KOPT-K1 (cell line): ENCODE measurements around the gene ELFN1.

Source experiments
- H3K27ac ChIP-seq: fragments of 200-600 bp; sonication (generic); 2 replicates; pipeline ENCODE4 v1.5.1; 2016; ENCODE audit warnings: antibody characterized with exemption, mild to moderate bottlenecking, low read depth, low read length; ENCODE audit not compliant: poor library complexity, severe bottlenecking
- H3K36me3 ChIP-seq: fragments of 200-600 bp; sonication (generic); 2 replicates; pipeline ENCODE4 v1.5.1; 2017; ENCODE audit warnings: antibody characterized with exemption, mild to moderate bottlenecking, low read length, moderate library complexity; ENCODE audit not compliant: insufficient read depth
- H3K9me3 ChIP-seq: fragments of 200-600 bp; sonication (generic); 2 replicates; pipeline ENCODE4 v1.5.1; 2017; ENCODE audit warnings: antibody characterized with exemption, low read length, mild to moderate bottlenecking; ENCODE audit not compliant: insufficient read depth, poor library complexity, severe bottlenecking

Gene ELFN1

DNA sequence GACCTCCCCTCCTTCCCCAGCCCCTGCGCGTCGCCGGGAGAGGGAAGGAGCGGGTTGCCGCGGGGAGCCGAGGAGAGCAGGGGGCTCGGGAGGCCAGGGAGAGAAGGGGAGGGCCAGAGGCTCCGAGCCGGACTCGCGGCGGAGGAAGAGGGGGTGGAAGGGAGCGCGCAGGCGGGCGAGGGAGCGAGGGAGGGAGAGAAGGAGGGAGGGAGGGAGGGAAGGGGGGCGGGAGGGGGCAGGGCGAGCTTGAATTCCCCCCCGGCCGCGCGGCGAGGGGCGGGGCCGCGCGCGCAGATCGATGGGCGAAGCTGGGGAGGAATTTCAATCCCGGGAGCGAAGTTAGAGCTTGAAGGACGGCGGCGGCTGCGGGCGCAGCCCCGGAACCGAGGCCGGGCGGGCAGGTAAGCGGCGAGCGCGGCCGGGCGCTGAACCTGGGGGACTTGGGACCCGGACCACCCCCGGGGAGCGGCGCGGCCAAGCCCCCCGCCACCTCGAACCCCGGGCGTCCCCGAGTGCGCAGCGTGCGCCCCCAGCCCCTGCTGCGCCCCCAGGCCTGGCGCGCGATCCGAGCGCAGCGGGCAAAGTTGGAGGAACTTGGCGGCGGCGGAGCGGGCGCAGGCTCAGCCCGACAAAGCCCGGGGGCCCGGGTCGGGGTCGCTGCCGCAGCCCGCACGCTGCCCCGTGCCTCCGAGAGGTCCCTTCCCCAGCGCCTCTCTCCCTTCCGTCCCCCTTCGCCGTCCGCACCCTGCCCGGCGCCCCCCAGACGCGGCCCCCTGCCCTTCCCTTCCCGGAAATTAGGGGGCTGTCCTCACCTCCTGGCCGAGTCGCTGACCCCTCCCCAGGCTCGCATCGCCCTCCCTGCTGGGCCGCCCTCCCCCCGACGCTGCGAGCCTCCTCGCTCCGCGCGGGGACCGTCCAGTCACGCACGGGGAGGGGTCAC lies at the start of gene ELFN1:
ELFN1 (plus strand) TSS at position 324 of the 940 bp plus-strand sequence. CDS start 74,320 bp downstream, outside the sequence.
- Histone ChIP-seq H3K36me3 (no peaks in the 10 kb centered on the region), H3K9me3 (no peaks in the 10 kb centered on the region), H3K27ac (no peak within 1 kb of the TSS)

DNA sequence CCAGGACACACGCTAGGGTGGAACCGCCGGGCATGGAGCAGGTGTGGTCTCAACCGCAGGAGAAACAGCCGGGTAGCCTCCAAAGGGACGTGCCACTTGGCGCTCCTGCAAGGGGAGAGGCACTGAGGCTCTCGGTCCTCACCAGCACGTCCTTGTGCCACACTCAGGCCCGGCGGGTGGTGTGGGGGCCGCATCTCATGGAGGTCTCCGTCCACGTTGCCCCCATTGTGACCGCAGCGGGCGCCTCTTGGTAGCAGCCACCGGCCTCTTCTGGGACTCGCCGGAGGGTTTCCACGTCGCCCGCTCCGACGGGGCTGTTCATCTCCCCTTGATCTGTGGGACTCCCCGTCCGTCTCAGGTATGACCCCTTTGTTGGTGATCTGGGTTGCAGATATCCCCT lies 49.2 kb upstream of the ELFN1 start:
- H3K27ac ChIP-seq, result no peak overlapping the region
- no peaks in the 10 kb centered on the region for H3K36me3 ChIP-seq

DNA sequence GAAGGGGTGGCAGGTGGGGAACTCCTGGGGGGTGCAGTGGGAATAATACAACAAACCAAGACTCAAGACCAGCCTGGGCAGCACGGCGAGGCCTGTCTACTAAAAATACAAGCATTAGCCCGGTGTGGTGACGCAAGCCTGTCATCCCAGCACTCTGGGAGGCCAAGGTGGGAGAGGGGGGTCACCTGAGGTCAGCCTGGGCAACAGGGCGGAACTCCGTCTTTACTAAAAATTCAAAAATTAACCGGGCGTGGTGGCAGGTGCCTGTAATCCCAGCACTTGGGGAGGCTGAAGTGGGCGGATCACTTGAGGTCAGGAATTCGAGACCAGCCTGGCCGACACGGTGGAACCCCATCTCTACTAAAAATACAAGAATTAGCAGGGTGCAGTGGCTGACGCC lies 48.4 kb upstream of the ELFN1 start:
- no peaks in the 10 kb centered on the region for H3K36me3 ChIP-seq
- H3K9me3 ChIP-seq, result no peaks in the 10 kb centered on the region
- no peak overlapping the region for H3K27ac ChIP-seq

More for the DNA sequence above, 49.2 kb upstream of the ELFN1 start:
- H3K9me3 ChIP-seq, result no peaks in the 10 kb centered on the region

DNA sequence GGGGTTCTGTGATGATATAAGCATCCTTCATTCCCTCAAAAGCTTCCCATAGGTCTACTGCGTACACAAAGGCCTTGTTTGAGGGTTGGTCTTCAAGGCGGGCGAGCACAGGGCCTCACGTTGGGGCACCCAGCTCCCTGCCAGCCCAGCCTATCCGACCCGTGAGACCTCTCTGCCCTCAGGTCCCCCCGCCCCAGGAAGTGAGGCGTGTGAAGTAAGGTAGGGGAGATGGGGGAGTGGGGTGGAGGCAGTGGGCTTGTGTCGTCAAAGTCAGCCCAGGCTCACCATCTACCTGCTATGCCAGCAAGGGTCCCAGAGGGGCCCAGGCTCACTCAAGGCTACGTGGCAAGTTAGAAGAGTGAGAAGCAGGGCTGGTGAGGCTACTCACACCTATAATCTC lies 47.6 kb upstream of the ELFN1 start:
- no peak overlapping the region for H3K27ac ChIP-seq
- H3K36me3 ChIP-seq, result no peaks in the 10 kb centered on the region
- H3K9me3 ChIP-seq, result no peaks in the 10 kb centered on the region

DNA sequence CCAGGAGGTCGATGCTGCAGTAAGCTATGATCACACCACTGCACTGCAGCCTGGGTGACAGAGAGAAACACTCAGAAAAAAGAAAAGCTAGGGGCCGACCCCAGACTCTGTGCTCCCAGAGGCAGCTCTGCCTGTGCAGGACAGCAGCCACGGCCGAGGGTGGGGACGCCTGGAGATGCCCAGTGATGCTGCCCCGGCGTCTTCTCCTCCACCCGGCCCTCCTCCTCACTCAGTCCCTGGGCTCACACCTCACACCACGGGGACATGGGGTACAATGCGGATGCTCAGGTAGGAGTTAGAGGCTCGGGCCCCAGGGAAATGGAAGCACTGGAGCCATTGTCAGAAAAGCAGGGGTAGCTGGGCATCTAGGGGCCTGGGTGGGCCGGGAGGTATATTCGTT lies 46.3 kb upstream of the ELFN1 start:
- no peak overlapping the region for H3K27ac ChIP-seq
- H3K36me3 ChIP-seq, result no peaks in the 10 kb centered on the region
- no peaks in the 10 kb centered on the region for H3K9me3 ChIP-seq

DNA sequence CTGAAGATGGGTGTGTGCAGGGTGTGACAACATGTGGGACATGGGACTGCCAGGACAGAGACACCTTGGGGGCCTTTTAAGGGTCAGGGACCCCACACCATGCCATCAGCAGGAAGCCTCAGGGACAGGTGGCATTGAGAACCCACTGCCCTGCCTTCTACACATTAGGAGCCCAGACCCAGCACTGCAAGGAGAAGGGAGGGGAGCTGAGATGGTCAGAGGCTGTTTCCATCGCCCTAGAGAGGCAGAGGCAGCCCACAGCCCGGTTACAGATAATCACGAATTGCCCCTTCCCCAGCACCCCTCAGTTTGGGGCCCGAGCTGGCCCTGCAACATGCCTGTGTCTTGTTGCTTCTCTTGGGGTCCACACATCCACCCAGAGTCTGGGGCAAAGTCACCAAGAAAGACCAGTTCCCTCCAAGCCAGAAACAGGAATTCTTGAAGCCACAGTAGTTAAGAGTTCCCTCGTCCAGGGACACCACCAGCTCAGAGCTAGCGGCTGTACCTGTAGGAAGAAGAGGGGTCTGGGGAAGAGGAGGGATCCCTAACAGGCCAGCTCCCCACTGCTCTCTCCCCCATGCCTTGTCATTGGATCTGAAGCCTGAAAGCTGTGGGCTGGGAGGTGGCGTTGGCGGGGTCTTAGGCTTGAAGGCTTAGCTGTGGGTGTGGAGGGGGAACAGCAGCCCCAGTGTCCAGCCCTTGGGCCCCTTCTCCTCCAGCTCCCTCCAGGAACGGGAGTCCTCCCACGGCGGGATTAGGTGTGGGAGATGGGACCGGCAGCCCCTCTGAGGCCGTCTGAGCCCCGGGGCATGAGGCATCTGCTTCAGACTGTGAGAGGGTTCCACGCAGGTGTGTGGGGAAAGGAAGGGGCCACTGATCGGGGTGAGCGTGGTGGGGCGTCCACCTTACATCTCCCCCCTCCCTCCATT lies 44.8 kb upstream of the ELFN1 start:
- Histone ChIP-seq H3K27ac (no peak overlapping the region), H3K9me3 (peaks cover 7% of the 10 kb centered on the region), H3K36me3 (no peaks in the 10 kb centered on the region)

DNA sequence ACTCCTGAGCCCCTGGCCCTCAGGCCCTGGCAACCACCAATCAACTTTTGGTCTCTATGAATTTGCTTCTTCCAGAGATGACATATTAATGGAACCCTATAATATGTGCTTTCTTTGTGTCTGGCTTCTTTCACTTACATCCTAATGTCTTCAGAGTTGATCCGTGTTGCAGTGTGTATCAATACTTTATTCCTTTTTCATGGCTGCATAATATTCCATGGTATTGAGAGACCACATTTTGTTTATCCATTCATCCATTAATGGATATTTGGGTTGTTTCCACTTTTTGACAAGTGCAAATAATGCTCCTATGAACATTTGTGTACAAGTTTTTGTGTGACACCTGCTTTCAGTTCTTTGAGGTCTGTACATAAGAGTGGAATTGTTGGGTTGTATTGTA lies 43.3 kb upstream of the ELFN1 start:
- Histone ChIP-seq H3K9me3 (peaks cover 7% of the 10 kb centered on the region), H3K36me3 (no peaks in the 10 kb centered on the region), H3K27ac (no peak overlapping the region)

DNA sequence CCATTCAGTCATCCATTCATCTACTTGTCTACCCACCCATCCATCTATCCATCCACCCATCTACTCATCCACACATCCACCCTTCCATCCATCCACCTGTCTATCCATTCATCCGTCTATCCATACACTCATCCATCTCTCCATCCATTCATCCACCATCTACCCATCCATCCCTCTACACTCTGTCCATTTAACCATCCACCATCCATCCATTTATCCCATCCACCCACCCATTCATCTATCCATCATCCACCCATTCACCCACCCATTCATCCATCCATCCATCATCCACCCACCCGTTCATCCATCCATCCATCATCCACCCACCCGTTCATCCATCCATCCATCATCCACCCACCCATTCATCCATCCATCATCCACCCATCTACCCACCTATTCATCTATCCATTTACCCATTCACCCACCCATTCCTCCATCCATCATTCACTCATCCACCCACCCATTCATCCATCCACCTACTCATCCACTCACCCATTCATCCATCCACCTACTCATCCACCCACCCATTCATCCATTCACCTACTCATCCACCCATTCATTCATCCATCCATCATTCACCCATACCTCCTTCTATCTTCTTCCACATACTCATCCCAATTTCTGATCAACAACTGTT lies 39.3 kb upstream of the ELFN1 start:
- Histone ChIP-seq H3K27ac (no peak overlapping the region), H3K36me3 (no peaks in the 10 kb centered on the region), H3K9me3 (peaks cover 18% of the 10 kb centered on the region)

DNA sequence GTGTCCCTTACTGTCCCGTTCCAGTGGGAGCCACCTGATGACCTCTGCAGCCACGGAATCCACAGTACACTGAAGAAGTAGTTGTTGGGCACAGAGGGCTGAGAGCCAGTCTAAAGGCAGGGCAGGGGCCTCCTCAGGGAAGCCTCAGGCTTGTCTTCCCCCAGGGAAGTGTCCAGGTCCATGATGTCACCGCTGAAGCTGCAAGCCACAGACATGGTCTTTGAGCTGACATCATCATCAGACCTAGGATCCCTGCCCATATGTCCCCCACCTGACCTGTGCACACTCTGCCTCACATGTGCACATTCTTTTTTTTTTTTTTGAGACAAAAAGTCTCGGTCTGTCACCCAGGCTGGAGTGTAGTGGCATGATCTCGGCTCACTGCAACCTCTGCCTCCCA lies 38.4 kb upstream of the ELFN1 start:
- Histone ChIP-seq H3K27ac (no peak overlapping the region), H3K36me3 (no peaks in the 10 kb centered on the region), H3K9me3 (peaks cover 26% of the 10 kb centered on the region)

DNA sequence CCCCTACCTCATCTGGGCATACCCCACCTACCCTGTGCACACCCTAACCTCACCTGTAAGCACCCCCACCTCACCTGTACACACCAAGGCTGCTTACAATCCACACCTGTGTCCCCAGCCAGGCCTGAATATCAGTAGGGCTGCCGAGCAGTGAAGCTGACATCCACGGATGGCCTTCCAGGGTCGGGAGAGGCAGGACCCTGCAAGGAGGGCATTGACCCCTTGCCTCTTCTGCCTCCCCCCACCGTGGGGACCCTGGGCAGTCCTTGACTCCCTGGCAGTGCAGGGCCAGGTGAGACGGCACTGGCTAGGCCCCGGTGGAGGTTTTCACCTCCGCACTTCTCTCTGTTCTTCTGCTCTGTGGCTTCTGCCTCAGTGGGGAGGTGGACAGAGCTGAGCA lies 37.6 kb upstream of the ELFN1 start:
- Histone ChIP-seq H3K27ac (no peak overlapping the region), H3K9me3 (peaks cover 34% of the 10 kb centered on the region), H3K36me3 (no peaks in the 10 kb centered on the region)

DNA sequence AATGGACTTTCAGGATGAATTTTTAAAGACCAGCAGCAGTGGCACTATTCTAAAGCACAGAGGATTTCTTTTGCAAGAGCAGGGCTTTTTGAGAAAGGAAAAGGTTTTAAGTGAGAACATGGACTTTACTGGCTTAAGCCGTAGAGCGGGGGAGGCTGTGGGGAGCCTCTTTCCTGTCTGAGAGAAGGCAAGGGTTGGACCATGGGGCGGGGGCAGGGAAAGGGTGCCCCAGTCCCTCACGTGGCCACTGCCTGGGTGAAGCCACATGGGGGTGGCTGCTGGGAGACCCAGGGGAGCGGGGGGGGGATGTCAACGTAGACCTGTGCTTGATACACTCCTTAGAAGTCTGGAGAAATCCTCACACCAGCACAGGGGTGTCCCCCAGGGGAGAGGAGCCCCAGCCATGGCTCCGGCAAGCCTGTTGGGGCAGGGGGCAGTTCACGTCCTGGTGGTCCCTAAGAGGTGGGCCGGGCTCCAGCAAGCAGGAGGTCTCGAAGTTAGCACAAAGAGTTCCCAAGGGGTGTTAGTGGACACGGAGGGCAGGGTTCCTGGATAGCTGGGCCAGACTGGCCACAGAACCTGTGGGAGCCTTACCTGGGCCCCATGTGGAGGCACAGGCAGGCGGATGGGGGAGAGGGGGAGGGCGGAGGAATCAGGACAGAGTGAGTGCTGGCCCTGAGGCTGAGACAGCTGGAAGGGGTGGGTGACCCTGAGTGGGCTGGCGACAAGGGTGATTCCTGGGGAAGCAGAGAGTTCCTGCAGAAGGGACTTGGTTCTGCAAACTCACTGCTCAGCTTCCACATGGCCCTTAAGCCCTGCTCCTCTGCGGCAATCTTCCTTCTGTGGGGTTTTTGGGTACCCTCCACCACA lies 36.9 kb upstream of the ELFN1 start:
- peaks cover 41% of the 10 kb centered on the region for H3K9me3 ChIP-seq
- H3K36me3 ChIP-seq, result no peaks in the 10 kb centered on the region
- H3K27ac ChIP-seq, result no peak overlapping the region

DNA sequence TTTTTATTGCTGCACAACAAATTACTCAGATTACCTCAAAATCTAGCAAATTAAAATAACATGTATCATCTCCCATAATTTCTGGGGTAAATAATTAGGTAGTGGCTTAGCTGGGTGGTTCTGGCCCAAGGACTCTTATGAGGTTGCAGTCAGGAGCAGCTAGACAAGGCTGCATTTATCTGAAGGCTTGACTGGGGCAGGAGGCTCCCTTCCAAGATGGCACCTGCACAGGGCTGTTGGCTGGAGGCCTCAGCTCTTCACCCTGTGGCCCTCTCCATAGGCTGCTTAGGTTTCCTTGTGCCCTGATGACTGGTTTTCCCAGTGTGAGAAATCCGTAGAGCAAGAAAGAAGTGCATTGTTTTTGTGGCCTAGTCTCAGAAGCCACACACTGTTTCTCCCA lies 34.7 kb upstream of the ELFN1 start:
- Histone ChIP-seq H3K36me3 (no peaks in the 10 kb centered on the region), H3K9me3 (peaks cover 34% of the 10 kb centered on the region), H3K27ac (no peak overlapping the region)

DNA sequence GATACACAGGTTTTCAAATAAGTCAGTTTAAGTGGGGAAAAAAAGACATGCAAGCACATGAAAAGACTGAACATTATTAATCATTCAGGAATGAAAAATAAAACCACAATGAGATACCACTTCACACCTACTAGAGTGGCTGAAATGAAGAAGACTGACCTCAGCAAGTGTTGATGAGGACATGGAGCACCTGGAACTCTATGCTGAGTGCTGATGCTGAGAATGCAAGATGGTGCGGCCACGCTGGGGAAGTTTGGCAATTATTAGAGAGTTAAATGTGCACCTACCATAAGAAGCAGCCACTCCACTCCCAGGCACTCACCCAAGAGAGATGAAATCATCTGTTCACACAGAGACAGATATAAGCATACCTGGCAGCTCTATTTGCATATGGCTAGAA lies 32.9 kb upstream of the ELFN1 start:
- no peak overlapping the region for H3K27ac ChIP-seq

DNA sequence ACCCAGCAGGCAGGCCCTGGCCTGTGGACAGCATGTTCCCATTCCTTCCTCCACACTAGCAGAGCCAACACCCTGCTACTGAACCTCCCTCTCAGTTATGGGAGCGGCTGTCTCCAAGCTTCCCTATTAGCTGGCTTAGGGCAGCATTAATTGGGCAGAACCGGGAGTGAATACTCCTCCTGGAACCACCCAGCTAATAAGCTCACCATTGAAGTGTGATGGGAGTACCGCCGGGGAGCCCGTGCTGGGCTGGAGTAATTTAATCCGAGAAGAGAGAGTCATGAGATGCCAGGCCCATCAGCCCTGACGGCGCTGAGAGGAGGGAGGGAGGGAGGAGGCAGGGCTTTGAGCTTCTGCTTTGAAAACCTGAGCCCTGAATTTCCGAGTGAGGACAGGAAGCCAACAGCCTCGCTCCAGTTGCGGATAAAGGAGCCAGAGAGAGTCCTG lies 31.8 kb upstream of the ELFN1 start:
- H3K9me3 ChIP-seq, result peaks cover 34% of the 10 kb centered on the region
- H3K27ac ChIP-seq, result no peak overlapping the region
- no peaks in the 10 kb centered on the region for H3K36me3 ChIP-seq

More for the DNA sequence above, 32.9 kb upstream of the ELFN1 start:
- Histone ChIP-seq H3K36me3 (no peaks in the 10 kb centered on the region), H3K9me3 (peaks cover 34% of the 10 kb centered on the region)
